KOPT-K1 (cell line): Measurements from ENCODE around the gene RUSF1.
"Not testable (repeated sequence)": the region's sequence is repeated elsewhere in the genome, so short reads cannot be mapped to it uniquely, and the experiment has no call there.

Source experiments
- H3K27ac ChIP-seq: fragments of 200-600 bp; sonication (generic); 2 replicates; pipeline ENCODE4 v1.5.1; 2016; ENCODE audit warnings: antibody characterized with exemption, mild to moderate bottlenecking, low read depth, low read length; ENCODE audit not compliant: poor library complexity, severe bottlenecking
- H3K36me3 ChIP-seq: fragments of 200-600 bp; sonication (generic); 2 replicates; pipeline ENCODE4 v1.5.1; 2017; ENCODE audit warnings: antibody characterized with exemption, mild to moderate bottlenecking, low read length, moderate library complexity; ENCODE audit not compliant: insufficient read depth
- H3K9me3 ChIP-seq: fragments of 200-600 bp; sonication (generic); 2 replicates; pipeline ENCODE4 v1.5.1; 2017; ENCODE audit warnings: antibody characterized with exemption, low read length, mild to moderate bottlenecking; ENCODE audit not compliant: insufficient read depth, poor library complexity, severe bottlenecking

RUSF1 gene

DNA sequence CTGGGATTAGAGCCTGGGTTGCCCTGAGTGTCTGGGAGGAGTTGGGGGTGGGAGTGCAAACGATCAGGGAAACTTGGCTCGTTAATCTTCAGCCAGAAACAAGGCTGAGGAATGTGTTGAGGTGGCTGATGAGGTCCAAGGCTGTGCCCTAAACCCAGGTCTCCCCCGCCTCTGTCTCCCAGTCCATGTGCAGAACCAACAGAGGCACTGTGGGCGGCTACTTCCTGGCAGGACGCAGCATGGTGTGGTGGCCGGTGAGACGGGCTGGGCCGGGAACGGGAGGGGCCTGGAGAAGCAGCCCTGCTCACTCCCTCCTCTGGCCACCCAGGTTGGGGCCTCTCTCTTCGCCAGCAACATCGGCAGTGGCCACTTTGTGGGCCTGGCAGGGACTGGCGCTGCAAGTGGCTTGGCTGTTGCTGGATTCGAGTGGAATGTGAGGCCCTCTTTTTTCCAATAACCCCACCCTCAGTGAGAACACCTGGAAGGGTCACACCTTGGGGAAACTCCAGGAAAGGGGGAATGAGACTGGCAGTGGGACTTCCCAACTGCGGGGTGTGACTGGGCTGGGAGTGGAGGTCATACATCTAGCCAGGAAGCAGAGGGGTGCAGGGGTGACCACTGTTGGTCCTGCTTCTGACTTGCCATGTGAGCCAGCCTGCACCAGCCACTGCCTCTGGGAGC lies 23.6 kb downstream of the RUSF1 start:
- H3K36me3 ChIP-seq = no peaks in the 10 kb centered on the region; the same call in 1 of the 2 replicates
- H3K27ac ChIP-seq = no peak overlapping the region
- H3K9me3 ChIP-seq = no peaks in the 10 kb centered on the region

DNA sequence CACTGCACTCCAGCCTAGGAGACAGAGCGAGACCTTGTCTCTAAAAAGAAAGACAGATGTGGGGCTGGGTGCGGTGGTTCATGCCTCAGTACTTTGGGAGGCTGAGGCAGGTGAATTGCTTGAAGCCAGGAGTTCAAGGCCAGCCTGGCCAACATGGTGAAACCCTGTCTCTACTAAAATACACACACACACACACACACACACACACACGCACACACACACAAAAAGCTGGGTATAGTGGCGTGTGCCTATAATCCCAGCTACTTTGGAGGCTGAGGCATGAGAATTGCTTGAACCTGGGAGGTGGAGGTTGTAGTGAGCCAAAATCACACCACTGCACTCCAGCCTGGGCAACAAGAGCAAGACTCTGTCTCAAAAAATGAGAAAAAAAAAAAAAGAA lies 24.1 kb downstream of the RUSF1 start:
- H3K27ac ChIP-seq = not testable (repeated sequence)

DNA sequence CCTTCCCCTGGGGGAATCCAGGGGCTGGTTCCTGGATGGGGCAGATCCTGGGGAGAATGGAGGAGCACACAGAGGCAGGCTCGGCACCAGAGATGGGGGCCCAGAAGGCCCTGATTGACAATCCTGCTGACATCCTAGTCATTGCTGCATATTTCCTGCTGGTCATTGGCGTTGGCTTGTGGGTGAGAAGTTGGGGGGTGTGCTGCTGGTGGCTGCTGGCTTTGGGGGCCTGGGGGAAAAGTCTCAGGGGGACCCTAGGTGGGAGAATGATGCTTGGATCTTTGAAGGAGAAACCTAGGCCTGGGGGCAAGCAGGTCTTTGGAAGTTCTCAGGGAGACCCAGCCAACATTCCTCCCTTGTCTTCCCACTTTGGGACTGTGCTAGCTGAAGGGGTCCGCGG lies 25.1 kb downstream of the RUSF1 start, which contains the start of gene SLC5A2:
Gene SLC5A2, plus strand, starts transcription at position 43 of the 400 bp plus-strand sequence. Its CDS starts 14 bp downstream, at position 57.
- no peaks in the 10 kb centered on the region for H3K36me3 ChIP-seq
- H3K9me3 ChIP-seq = no peaks in the 10 kb centered on the region
- no peak within 1 kb of the TSS for H3K27ac ChIP-seq

More for the DNA sequence above, 24.1 kb downstream of the RUSF1 start:
- not testable (repeated sequence) for H3K36me3 ChIP-seq, H3K9me3 ChIP-seq

DNA sequence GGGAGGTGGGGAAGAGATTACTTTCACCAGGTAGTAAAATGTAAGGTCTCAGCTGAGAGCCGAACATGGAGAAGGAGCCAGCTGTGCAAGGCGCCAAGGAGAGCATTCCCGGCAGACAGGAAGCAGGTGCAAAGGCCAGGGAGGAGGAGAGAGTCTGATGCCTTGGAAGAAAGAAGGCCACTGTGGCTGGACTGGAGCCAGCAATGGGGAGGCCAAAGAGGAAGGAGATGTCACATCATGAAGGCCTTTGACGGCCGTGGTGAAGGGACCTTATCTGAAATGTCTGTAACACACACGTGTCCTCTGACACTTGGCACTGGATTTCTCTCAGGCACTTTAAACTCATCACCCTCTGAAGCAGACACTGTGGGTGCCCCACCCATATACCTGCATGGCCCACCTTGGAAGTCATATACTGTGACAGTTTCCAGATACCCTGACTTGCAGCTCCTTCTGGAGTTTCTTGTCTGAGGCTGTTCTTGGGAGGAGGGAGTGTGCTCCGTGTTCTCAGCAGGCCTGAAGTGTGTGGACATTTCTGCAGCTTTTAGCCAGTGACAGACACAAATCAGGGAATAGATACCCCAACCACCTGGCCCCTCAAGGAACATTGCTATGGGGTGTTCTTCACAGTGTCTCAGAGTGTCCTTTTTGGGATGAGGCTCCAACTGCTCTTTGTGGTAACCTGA lies 27.2 kb downstream of the RUSF1 start:
- Histone ChIP-seq H3K36me3 (no peaks in the 10 kb centered on the region), H3K9me3 (no peaks in the 10 kb centered on the region), H3K27ac (no peak overlapping the region)

DNA sequence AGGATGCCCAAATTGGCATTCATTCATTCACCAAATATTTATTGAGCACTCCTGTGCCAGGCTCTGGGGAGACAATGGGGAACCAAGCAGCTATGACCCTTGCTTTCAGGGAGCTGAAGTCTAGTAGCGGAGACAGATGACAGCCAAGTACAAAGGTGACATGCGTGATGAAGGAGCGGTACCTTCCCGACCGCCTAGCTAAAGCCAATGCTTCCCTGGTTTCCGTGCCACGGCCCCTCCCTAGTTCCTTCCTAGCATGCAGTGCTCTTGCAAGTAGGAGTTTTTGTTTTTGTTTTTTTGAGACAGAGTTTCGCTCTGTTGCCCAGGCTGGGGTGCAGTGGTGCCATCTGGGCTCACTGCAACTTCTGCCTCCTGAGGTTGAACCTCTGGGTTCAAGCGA lies 28.4 kb downstream of the RUSF1 start:
- no peaks in the 10 kb centered on the region for H3K36me3 ChIP-seq
- no peak overlapping the region for H3K27ac ChIP-seq
- H3K9me3 ChIP-seq = no peaks in the 10 kb centered on the region

DNA sequence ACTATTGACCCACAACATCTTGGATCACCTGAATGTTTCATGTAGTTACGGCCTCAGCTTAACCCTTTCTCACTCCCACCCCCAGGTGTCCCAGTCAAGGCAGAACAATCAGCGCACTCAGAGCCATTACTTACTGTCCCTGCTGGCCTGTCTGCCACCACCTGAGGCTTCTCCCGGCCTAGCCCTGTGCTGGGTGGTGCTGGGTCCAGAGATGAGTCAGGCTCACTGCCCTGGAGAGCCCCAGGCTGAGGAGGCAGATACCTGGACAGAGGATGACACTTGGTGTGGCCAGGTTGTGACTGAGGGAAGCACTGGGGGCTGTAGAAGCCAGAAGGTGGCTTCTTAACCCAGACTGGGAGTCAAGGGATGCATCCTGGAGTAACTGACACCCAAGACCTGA lies 29.2 kb downstream of the RUSF1 start:
- Histone ChIP-seq H3K36me3 (no peaks in the 10 kb centered on the region), H3K27ac (no peak overlapping the region), H3K9me3 (no peaks in the 10 kb centered on the region)

DNA sequence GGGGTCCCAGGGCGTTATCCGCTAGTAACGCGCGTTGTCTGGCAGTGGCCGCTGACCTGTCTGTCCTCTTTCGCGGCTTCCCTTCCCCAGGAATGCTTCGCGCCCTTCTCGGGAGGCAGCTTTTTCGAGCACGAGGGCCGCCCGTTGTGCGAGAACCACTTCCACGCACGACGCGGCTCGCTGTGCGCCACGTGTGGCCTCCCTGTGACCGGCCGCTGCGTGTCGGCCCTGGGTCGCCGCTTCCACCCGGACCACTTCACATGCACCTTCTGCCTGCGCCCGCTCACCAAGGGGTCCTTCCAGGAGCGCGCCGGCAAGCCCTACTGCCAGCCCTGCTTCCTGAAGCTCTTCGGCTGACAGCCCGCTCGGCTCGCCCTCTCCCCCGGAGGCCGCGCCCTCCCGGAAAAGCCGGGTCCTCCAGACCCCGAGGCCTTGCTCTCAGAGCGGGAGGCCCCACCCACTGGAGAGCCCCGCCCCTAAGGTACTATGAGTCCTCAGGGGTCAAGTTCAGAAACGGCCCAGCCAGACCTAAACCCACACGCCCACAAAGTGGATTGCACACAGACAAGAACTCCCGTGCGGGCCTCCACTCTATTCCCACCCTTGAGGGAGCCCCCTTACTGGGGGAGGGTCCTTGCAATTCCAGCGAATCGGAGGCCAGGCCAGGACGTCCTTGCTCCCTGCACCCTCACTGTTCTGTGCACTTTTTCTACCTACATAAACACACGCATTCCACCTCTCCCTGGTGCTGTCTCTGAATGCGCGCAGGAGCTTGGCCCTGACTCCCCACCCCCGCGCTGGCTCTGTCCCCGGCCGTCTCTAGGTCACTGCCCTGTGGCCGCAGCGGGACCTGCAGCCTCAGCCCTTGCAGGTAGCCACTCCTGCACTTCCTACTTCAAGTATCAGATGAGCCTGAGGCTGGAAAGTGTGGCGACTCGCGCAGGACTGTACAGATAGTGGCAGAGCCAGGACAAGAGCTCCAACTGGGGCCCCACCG lies 30.7 kb downstream of the RUSF1 start:
- Histone ChIP-seq H3K36me3 (no peaks in the 10 kb centered on the region), H3K27ac (peak overlapping the region; percentile 47), H3K9me3 (no peaks in the 10 kb centered on the region)

DNA sequence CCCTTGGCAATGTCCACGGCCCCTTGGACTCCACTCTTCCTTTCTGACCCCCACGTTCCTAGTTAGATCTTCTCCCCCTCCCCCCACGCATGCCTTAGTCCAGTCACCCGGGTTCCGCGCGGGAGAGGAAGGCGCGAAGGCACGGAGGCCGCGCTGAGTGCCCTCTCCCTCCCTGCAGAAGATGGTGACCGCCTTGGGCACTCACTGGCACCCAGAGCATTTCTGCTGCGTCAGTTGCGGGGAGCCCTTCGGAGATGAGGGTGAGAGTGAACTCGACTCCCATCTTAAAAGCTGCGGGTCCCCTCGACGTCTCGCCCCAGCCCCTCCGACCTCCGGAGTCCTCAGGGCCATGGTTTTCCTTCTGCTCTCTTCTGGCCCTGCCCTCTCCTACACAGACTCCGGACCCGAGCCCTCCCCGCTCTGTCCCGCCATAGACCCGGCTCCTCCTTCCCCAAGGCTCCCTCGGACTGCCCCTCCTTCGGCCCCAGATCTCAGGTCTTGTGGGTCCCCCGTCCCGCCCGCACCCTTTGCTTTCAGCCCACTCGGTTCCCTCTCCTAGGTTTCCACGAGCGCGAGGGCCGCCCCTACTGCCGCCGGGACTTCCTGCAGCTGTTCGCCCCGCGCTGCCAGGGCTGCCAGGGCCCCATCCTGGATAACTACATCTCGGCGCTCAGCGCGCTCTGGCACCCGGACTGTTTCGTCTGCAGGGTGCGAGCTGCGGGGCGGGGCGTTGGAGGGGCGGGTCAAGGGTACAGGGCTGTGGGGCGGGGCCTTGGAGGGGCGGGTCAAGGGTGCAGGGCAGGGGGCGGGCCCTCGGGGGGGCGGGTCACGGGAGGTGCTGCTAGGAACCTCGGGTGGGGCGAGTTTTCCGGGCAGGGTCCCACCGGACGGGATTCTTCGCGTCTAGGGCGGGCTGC lies 31.6 kb downstream of the RUSF1 start:
- Histone ChIP-seq H3K36me3 (no peaks in the 10 kb centered on the region), H3K27ac (peak overlapping the region; percentile 53), H3K9me3 (no peaks in the 10 kb centered on the region)

DNA sequence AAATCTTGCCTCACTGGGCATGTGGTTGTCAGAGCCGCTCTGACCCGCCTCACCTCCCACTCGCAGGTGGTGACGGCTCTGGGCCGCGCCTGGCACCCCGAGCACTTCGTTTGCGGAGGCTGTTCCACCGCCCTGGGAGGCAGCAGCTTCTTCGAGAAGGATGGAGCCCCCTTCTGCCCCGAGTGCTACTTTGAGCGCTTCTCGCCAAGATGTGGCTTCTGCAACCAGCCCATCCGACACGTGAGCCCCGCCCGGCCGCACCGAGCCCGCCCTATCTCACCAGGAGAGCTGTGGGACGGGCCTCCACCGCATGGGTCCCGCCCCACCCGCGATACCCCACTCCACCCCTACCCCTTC lies 32.3 kb downstream of the RUSF1 start:
- H3K36me3 ChIP-seq = no peaks in the 10 kb centered on the region
- H3K27ac ChIP-seq = no peak overlapping the region

DNA sequence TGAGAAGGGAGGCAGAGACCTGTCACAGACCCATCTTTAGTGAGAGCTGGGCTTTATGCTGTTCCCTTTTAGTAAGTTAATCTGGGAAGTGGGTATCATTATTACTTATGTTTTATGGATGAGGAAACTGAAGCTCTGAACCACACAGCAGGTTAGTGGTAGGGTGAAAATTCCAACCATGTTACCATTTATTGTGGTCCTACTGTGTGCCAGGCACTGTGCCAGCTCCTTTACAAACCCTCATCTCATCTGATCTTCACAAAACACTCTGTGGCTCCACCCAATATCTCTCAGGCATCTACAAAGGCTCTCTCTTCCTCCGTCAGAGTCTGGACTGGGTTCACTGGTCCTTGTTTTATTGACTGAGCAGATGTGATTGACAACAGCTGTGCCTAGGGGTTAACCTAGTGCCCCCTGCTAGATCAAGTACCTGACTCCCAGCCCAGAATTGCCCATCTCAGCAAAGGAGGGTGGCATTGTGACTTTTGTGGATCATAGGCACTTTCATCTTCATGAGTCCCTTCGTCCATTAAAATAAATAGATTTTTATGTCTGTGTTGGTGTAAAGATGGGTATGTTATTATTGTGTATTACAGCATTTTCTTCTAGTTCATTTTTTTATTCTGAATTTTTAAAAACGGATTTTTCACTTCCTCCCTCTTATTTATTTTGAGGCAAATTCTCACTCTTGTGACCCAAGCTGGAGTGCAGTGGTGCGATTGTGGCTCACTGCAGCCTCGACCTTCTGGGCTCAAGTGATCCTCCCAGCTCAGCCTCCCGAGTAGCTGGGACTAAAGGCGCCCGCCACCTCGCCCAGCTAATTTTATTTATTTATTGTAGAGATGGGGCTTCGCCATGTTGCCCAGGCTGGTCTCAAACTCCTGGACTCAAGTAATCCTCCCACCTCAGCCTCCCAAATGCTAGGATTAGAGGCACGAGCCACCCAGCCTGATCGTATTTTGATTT lies 33.1 kb downstream of the RUSF1 start:
- Histone ChIP-seq H3K36me3 (no peaks in the 10 kb centered on the region), H3K27ac (no peak overlapping the region), H3K9me3 (no peaks in the 10 kb centered on the region)

More for the DNA sequence above, 32.3 kb downstream of the RUSF1 start:
- H3K9me3 ChIP-seq = no peaks in the 10 kb centered on the region

DNA sequence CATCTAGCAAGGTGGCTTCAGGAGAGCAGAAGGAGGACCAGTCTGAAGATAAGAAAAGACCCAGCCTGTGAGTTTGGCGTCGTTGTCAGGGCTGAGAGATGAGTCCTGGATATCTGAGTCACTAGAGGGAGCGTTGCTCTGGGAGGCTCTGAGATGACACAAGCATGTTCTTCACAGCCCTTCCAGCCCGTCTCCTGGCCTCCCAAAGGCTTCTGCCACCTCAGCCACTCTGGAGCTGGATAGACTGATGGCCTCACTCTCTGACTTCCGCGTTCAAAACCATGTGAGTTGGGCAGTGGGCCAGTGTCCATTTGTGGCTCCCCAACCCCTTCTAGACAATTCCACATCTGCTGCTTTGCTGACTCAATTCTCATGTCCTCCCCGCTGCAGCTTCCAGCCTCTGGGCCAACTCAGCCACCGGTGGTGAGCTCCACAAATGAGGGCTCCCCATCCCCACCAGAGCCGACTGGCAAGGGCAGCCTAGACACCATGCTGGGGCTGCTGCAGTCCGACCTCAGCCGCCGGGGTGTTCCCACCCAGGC lies 33.9 kb downstream of the RUSF1 start:
- H3K27ac ChIP-seq = no peak overlapping the region
- no peaks in the 10 kb centered on the region for H3K9me3 ChIP-seq
- no peaks in the 10 kb centered on the region for H3K36me3 ChIP-seq

DNA sequence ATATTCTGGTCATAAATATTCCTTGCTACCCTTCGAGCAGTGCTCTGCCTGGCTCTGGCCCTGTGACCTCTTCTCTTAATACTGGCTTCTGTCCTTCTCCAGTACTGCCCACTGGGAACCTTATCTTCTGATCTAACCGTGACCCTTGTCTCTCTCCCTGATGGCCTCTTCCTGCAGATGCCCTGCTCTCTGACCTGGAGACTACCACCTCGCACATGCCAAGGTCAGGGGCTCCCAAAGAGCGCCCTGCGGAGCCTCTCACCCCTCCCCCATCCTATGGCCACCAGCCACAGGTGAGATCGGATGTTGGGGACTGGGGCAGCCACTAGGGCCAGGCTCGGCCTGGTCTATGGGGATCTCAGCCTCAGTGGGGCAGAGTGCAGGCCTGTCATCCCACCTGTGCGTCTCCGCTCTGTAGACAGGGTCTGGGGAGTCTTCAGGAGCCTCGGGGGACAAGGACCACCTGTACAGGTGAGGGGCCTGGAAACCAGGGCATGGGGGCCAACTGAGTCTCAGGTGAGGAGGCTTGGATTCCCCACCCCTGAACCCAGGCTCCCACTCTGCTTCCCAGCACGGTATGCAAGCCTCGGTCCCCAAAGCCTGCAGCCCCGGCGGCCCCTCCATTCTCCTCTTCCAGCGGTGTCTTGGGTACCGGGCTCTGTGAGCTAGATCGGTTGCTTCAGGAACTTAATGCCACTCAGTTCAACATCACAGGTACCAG lies 34.8 kb downstream of the RUSF1 start:
- H3K27ac ChIP-seq = no peak overlapping the region
- H3K36me3 ChIP-seq = no peaks in the 10 kb centered on the region
- no peaks in the 10 kb centered on the region for H3K9me3 ChIP-seq
